ENCODE data around the gene UCHL3.

GRCh38 chr13:75648446-75648845, 98.9 kb downstream of the UCHL3 start:
- no peak for TF ChIP-seq RFX5 (IDR thresholded peaks at IDR 0.05; ENCODE audit: low read depth, low read length)
- no peak for TF ChIP-seq BHLHE40 (IDR thresholded peaks at IDR 0.05; ENCODE audit: low read depth, low read length)
- TF ChIP-seq MXI1 (IDR thresholded peaks at IDR 0.05; ENCODE audit: borderline replicate concordance, low read depth, low read length) = no peak
- no peak for TF ChIP-seq CTCF (conservative IDR thresholded peaks at IDR 0.05; ENCODE audit: low read depth, low read length)
- no peak for TF ChIP-seq RAD21 (IDR thresholded peaks at IDR 0.05; ENCODE audit: low read length)
- TF ChIP-seq CHD1 (IDR thresholded peaks at IDR 0.05; ENCODE audit: low read depth, low read length) = no peak
- TF ChIP-seq POLR2A (IDR thresholded peaks at IDR 0.05; ENCODE audit: low read depth, low read length) = no peak
- TF ChIP-seq RCOR1 (IDR thresholded peaks at IDR 0.05; ENCODE audit: insufficient replicate concordance, low read length) = no peak
- no peak for TF ChIP-seq SMC3 (IDR thresholded peaks at IDR 0.05; ENCODE audit: low read depth, low read length)
